IPS-15b (cell line): ENCODE data around the gene SDS.
A peak's percentile ranks its signal among the peaks of the same experiment; 100 is the strongest.
"Not testable (repeated sequence)": the region's sequence is repeated elsewhere in the genome, so short reads cannot be mapped to it uniquely, and the experiment has no call there.

Experiments used
- H3K27me3 ChIP-seq: one replicate; pipeline ENCODE4 v1.6.1; 2013; ENCODE audit warnings: low read length; ENCODE audit not compliant: control insufficient read depth, insufficient read depth
- H3K36me3 ChIP-seq: one replicate; pipeline ENCODE4 v1.6.1; 2013; ENCODE audit warnings: low read length; ENCODE audit not compliant: control insufficient read depth, insufficient read depth
- H3K4me1 ChIP-seq: one replicate; pipeline ENCODE4 v1.6.1; 2013; ENCODE audit warnings: mild to moderate bottlenecking, low read length; ENCODE audit not compliant: control insufficient read depth, insufficient read depth
- H3K4me3 ChIP-seq: one replicate; pipeline ENCODE4 v1.5.1; 2013; ENCODE audit warnings: low read depth, low read length
- H3K9ac ChIP-seq: one replicate; pipeline ENCODE4 v1.6.1; 2013; ENCODE audit warnings: low read depth, mild to moderate bottlenecking, low read length
- H3K9me3 ChIP-seq: one replicate; pipeline ENCODE4 v1.6.1; 2013; ENCODE audit warnings: mild to moderate bottlenecking, low read length; ENCODE audit not compliant: control insufficient read depth, insufficient read depth

The SDS gene

DNA sequence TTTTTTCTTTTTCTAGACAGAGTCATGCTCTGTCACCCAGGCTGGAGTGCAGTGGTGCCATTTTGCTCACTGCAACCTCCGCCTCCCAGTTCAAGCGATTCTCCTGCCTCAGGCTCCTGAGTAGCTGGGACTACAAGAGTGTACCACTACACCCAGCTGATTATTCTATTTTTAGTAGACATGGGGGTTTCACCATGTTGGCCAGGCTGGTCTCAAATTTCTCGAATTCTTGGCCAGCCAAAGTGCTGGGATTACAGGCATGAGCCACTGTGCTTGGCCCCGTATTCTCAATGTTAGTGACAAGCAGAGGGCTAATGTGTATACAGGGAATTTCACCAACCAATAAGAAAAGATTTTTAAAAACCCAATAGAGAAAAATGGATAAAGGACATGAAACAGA, 36.9 kb downstream of the SDS start:
- Histone ChIP-seq H3K27me3 (no peaks in the 10 kb centered on the region), H3K36me3 (no peaks in the 10 kb centered on the region), H3K4me3 (no peak overlapping the region), H3K4me1 (no peaks in the 10 kb centered on the region), H3K9me3 (no peaks in the 10 kb centered on the region), H3K9ac (no peak overlapping the region)

DNA sequence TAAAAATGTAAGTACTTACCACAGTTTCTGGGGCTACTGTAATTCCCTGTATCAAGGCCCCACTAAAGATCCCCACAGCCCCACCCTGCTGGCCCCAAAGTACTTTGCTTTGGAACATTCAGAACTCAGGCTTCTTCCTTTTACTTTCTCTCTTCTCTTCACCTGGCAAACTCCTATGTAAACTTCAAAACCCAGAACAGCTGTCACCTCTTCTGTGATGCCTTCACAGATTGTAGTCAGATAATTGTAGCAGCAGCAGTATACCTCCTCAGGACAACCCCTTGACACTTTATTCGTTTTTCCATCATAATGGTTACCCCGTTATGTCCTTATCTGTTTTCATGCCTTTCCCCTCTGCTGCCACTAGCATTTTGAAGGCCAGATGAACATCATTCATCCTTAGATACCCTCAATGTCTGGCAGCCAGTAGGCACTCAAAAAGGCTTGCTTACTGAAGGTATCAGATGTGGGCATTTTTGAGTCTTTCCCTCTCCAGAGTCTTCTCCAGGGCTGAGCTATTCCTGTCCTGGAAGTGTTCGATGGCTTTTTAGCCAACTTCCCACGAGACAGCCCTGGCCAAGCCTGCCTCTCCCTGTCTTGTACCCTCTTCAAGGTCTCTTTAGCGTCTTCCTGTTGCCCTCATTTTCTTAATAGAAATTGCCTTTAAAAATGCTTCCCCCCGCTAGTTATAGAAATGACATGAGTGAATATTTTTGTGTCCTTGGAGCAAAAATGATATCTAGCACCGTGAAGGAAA, 37.9 kb downstream of the SDS start:
- Histone ChIP-seq H3K4me3 (no peak overlapping the region), H3K9me3 (no peaks in the 10 kb centered on the region), H3K9ac (no peak overlapping the region), H3K36me3 (no peaks in the 10 kb centered on the region), H3K27me3 (no peaks in the 10 kb centered on the region), H3K4me1 (no peaks in the 10 kb centered on the region)

DNA sequence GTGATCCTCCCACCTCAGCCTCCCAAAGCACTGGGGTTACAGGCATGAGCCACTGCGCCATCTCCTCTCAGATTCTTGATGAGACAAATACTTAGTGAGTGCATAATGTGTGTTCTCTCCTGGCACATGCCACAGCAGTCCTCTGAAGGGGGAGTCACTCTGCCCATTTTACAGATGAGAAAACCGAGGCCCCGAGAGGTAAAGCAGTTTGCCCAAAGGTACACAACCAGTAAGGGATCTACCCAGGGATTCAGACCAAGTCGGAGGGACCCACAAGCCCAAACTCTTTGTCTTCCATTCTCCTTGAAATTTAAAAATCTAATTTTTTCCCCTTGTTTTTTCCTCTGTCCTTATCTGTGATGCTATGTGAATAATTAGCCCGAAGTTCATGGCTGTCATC, 39.0 kb downstream of the SDS start:
- Histone ChIP-seq H3K9ac (no peak overlapping the region), H3K4me3 (no peak overlapping the region), H3K4me1 (no peaks in the 10 kb centered on the region), H3K9me3 (no peaks in the 10 kb centered on the region), H3K36me3 (no peaks in the 10 kb centered on the region), H3K27me3 (no peaks in the 10 kb centered on the region)

DNA sequence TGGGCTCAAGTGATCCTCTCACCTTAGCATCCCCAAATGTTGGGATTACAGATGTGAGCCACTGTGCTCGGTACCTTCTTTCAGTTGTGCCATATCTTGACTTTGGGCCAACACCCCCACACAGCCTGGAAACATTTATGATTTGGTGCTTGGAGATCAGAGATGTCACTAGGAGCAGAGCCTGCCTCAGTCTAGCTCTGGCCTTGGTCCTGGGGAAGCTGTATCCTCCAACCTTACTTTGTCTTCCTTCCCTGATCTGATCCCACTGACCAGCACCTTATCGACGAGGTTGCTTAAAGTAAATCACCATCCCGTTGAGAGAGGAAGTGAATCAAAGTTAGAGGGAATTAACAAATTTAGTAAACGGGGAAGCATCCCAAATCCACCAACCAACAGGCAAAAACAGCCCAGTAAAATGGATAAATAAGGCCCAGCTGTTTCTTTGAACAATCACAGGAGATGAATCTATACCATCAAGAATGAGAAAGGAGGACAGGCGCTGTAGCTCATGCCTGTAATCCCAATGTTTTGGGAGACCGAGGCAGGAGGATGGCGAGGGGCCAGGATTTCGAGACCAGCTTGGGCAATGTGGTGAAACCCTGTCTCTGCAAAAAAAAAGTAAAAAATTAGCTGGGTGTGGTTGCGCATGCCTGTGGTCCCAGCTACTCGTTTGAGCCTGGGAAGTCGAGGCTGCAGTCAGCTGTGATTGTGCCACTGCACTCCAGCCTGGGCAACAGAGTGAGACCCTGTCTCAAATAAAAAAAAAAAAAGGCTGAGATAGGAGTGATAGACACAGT, 41.9 kb downstream of the SDS start:
- no peaks in the 10 kb centered on the region for H3K27me3 ChIP-seq
- no peak overlapping the region for H3K9ac ChIP-seq
- H3K36me3 ChIP-seq = no peaks in the 10 kb centered on the region

DNA sequence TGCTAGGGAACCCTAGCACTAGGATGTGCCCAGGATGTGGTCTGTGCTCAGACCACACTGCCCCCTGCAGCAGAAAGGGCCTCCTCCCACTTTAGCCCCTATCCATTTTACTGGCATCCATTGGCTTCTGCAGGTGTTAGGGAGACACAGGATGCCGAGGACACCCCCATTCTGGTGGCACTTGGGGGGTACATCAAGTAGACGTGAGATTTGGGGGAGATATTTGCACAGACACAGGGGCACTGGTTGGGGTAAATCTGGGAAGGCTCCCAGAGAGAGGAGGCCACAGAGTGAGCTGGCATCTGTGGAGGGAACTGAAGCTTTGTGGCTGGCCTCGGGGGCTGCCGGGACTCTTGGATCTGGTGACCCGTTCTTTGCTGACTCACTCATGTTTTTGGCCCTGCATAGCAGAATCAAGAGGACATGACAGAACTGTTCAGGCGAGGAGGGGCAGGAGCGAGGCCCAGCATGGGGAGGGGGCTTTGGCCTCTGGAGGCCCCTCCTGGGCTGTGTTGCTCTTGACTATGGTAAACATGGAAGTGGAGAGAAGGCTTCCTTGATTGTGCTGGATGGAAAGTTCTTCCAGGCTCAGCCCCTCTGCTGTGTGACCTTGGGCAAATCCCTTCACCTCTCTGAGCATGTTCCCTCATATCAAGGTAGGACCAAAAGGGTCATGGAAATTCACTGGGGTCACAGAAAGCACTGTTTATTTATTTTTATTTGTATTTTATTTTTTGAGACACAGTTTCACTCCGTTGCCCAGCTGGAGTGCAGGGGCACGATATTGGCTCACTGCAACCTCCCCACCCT, 43.5 kb downstream of the SDS start:
- Histone ChIP-seq H3K4me3 (no peak overlapping the region), H3K27me3 (no peaks in the 10 kb centered on the region), H3K36me3 (no peaks in the 10 kb centered on the region), H3K4me1 (no peaks in the 10 kb centered on the region), H3K9me3 (no peaks in the 10 kb centered on the region), H3K9ac (no peak overlapping the region)

More for the DNA sequence above, 41.9 kb downstream of the SDS start:
- H3K4me1 ChIP-seq = no peaks in the 10 kb centered on the region
- no peak overlapping the region for H3K4me3 ChIP-seq
- no peaks in the 10 kb centered on the region for H3K9me3 ChIP-seq

DNA sequence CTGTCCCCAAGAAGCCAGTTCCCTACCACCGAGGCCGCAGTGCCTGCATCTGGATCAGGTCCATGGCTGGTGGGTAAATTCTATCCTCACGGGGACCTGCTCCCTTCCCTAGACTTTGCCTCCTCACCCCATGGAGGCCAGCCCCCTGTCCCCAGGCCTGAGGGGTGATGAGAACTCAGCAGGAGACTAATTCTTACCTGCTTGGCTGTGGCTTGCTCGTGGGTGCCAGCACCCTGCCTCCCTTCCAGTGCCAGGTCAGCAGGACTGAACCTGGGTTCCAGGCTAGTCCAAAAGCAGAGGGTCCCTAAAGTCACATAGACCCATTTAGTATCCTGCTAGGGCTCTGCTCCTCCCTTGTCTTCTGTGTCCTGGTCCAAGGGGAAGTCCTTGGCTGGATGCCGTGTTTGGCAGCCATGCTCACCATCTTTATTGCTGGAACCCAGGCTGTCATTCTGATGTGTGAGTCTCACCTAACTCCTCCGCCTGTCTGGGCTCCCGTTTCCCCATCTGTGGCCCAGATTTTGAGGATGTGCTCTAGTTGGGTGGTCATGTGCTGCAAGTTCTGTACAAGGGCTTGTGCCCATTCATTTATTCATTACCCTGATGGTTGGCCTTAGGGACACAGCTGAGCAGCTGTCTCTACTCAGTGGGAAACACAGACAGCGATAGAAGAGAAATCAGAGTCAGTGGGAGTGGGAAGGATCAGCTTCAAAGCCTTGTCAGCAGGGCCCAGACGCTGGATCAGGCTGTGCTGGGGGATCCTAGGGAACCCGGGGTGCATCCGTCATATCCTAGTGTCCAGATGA, 44.4 kb downstream of the SDS start:
- peak overlapping the region; percentile 82 for H3K4me3 ChIP-seq
- no peaks in the 10 kb centered on the region for H3K36me3 ChIP-seq
- no peaks in the 10 kb centered on the region for H3K27me3 ChIP-seq
- peak overlapping the region; percentile 65 for H3K9ac ChIP-seq
- no peaks in the 10 kb centered on the region for H3K9me3 ChIP-seq
- no peaks in the 10 kb centered on the region for H3K4me1 ChIP-seq

DNA sequence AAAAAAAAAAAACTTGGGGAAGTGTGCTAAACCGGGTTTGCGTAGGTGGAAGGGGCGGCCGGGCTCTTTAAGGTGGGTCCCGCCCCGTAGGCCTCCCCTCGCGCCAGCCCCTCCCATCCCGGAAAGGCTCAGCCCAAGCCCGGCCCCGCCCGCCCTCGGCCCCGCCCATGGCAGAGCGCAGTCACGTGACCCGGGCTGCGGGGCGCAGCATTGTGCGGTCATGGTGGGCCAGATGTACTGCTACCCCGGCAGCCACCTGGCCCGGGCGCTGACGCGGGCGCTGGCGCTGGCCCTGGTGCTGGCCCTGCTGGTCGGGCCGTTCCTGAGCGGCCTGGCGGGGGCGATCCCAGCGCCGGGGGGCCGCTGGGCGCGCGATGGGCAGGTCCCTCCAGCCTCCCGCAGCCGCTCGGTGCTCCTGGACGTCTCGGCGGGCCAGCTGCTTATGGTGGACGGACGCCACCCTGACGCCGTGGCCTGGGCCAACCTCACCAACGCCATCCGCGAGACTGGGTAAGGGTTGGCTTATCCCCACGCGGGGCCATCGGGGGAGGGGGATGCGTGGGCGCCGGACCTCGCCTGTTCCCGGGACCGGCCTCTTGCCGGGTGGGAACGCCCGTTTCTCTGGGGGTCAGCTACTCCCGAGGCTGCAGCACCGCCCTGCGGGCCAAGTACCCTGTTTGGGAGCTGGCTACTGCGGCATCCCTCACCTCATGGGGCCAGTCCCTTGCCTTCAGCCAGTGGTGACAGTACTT, 45.1 kb downstream of the SDS start, which contains the start of gene PLBD2:
Gene PLBD2 (plus strand): TSS at position 207 of the 752 bp plus-strand sequence. CDS start 14 bp downstream, at position 221.
- no peaks in the 10 kb centered on the region for H3K27me3 ChIP-seq
- H3K9me3 ChIP-seq = no peaks in the 10 kb centered on the region
- H3K4me1 ChIP-seq = no peaks in the 10 kb centered on the region
- peak within 1 kb of the TSS; percentile 65 for H3K9ac ChIP-seq
- no peaks in the 10 kb centered on the region for H3K36me3 ChIP-seq
- peak within 1 kb of the TSS; percentile 82 for H3K4me3 ChIP-seq

DNA sequence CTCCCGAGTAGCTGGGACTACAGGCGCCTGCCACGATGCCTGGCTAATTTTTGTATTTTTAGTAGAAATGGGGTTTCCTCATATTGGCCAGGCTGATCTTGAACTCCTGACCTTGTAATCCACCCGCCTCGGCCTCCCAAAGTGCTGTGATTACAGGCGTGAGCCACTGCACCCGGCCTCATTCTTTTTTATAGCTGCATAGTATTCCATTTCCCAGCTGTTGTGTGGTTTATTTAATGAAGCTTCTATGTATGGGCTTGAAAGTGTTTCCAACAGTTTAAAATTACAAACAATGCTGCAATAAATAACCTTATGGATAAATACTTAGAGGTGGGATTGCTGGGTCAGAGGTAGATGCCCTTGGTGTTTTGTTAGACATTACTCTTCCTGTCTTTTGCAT, 49.5 kb downstream of the SDS start:
- H3K9ac ChIP-seq, H3K9me3 ChIP-seq, H3K27me3 ChIP-seq, H3K4me3 ChIP-seq, H3K4me1 ChIP-seq, H3K36me3 ChIP-seq: not testable (repeated sequence)

DNA sequence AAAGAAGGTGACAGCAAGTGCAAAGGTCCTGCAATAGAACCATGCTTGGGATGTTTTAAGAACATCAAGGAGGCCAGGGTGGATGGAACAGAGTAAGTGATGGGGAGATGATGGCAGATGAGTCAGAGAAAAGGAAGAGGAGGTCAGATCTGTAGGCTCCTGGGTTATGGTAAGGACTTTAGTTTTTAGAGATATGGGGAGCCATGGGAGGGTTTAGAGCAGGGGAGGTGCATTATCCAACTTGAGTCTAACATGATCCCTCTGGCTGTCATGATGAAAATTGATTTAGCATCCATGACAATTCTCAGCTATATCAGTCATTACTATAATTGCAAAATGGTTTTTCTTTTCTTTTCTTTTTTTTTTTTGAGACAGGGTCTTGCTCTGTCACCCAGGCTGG, 52.6 kb downstream of the SDS start:
- Histone ChIP-seq H3K27me3 (no peaks in the 10 kb centered on the region), H3K36me3 (no peaks in the 10 kb centered on the region), H3K9ac (no peak overlapping the region), H3K4me1 (no peaks in the 10 kb centered on the region), H3K9me3 (no peaks in the 10 kb centered on the region), H3K4me3 (no peak overlapping the region)

DNA sequence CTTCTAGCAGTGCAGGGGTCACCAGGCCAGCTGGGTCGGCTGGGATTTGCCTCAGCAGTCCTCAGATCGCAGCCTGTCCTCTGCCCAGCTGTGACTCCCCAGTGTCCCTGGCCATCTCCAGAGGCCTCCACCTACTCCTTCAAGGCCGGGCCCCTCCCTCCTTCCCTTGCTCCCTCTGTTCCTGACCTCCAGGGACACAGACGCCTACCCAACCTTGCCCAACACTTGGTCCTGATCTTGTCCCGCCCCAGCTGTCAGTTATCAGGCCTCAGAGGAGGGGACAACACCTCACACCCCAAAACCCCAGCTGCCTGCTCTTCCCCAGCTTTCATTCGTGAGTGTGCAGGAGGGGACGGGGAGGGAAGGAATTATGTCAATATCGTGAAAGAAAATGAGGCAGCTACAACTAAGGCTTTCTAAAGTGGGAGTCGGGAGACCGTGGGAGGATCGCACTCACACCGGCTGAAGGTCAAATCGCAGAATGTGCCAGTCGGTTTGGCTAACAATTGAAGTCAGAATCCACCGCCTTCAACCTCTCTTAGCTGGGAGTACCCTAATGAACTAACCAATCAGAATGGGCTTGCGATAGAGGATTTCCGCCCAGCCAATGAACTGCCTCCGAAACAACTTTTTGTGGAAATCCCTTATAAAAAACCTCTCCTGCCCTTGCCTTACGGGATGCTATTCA, 54.7 kb downstream of the SDS start:
- Histone ChIP-seq H3K9me3 (no peaks in the 10 kb centered on the region), H3K4me3 (peak overlapping the region; percentile 35), H3K27me3 (no peaks in the 10 kb centered on the region), H3K9ac (no peak overlapping the region), H3K4me1 (no peaks in the 10 kb centered on the region), H3K36me3 (no peaks in the 10 kb centered on the region)
